Gastrocnemius medialis (tissue), 4 donors: ENCODE data around the gene ARG2. TPM values are rescaled to one million over a fixed set of nuclear protein-coding genes. Genes with fewer than 3 reads are reported as not detected.

Experiments used
- ATAC-seq, 2 donors: fragments of 150-250 bp; one replicate each; pipeline ENCODE4 v1.9.1; 2016
- DNase-seq, 2 donors: peaks; one replicate each; pipeline ENCODE4 v3.0.0-alpha.2; 2019
- H3K27ac ChIP-seq, 4 donors: fragments of 200-600 bp; sonication (generic); 1 replicate in 1 of 4; 2 replicates in 3 of 4; pipeline ENCODE4 v1.5.1; 2016 to 2018; ENCODE audit warnings: mild to moderate bottlenecking in 2 of 4, moderate library complexity in 1 of 4
- H3K27me3 ChIP-seq, 3 donors: fragments of 200-600 bp; sonication (generic) in 2 of 3; 1 replicate in 1 of 3; 2 replicates in 2 of 3; pipeline versions ENCODE4 v1.5.1 to v1.6.0; 2016 to 2019; ENCODE audit warnings: mild to moderate bottlenecking in 1 of 3, moderate library complexity in 1 of 3
- H3K36me3 ChIP-seq, 2 donors: fragments of 200-600 bp; sonication (generic) in 1 of 2; one replicate each; pipeline ENCODE4 v1.5.1; 2017 to 2018
- H3K4me1 ChIP-seq, 2 donors: fragments of 200-600 bp; sonication (generic) in 1 of 2; one replicate each; pipeline ENCODE4 v1.5.1; 2016 to 2017; ENCODE audit warnings: mild to moderate bottlenecking in 2 of 2
- H3K4me3 ChIP-seq, 4 donors: fragments of 200-600 bp; sonication (generic) in 3 of 4; 1 replicate in 1 of 4; 2 replicates in 3 of 4; pipeline ENCODE4 v1.5.1; 2016 to 2019; ENCODE audit warnings: mild to moderate bottlenecking in 2 of 4
- H3K9me3 ChIP-seq, 3 donors: fragments of 200-600 bp; sonication (generic) in 2 of 3; 1 replicate in 1 of 3; 2 replicates in 2 of 3; pipeline ENCODE4 v1.5.1; 2016 to 2019
- CTCF ChIP-seq, 5 experiments: fragments of 450-650 bp in 3 of 5; fragments of 200-600 bp in 2 of 5; sonication (generic) in 2 of 5; IDR thresholded peaks in 4 of 5; conservative IDR thresholded peaks in 1 of 5; 1 replicate in 4 of 5; 2 replicates in 1 of 5; pipeline ENCODE4 v1.5.1; 2016 to 2019; ENCODE audit warnings: antibody characterized with exemption in 5 of 5, mild to moderate bottlenecking in 3 of 5, moderate library complexity in 3 of 5
- POLR2A ChIP-seq, 2 donors: fragments of 450-650 bp; IDR thresholded peaks; one replicate each; pipeline ENCODE4 v1.6.1; 2017; ENCODE audit warnings: antibody characterized with exemption in 2 of 2, mild to moderate bottlenecking in 2 of 2, moderate library complexity in 2 of 2
- in situ Hi-C, 4 donors: fragments of 200-750 bp; cut with MboI; loops; one replicate each; pipeline versions ENCODE4 v1.15.0 to v1.8.0; 2017; ENCODE audit warnings: low sequenced_read_pairs in 4 of 4
- intact Hi-C: fragments of 100-400 bp; cut with DNase I; formaldehyde crosslinking; loops from one replicate; pipeline ENCODE4 v1.15.1; 2023; ENCODE audit warnings: low total_unique reads
- total RNA-seq, 4 donors: library from RNA; depleted of rRNA; stranded (reverse); fragments of >200 nt; gene quantifications; one replicate each; pipeline versions ENCODE4 v1.1.0 to v1.2.3, GENCODE V29; 2016

ARG2 gene
- total RNA-seq, 4 donors from 2014 or later = 4.0 to 662 (median 152) TPM

- H3K9me3 ChIP-seq = no peaks in the 10 kb centered on the region
- no peak overlapping the region for H3K4me3 ChIP-seq
- peaks cover 0 to 99% of the 10 kb centered on the region in 2 donors for H3K36me3 ChIP-seq
- peaks cover 5 to 8% of the 10 kb centered on the region in 2 donors for H3K4me1 ChIP-seq
- H3K27ac ChIP-seq = peak overlapping the region in 2 of 4 donors; percentile 21 to 48
- in situ Hi-C loops = no loop called here
- intact Hi-C loops = no loop called here
- DNase-seq = no peak
- no peak for TF ChIP-seq POLR2A (IDR thresholded peaks at IDR 0.05)
- TF ChIP-seq CTCF (IDR thresholded peaks at IDR 0.05 in 4 of 5, conservative IDR thresholded peaks at IDR 0.05 in 1 of 5) = no peak
- ATAC-seq = peak; percentile 38 to 56
- H3K27me3 ChIP-seq = no peaks in the 10 kb centered on the region
Measured at GRCh38 chr14:67653651-67654280, 34.0 kb downstream of the ARG2 start.

GRCh38 chr14:67663633-67664032 lies 43.9 kb downstream of the ARG2 start:
- no peak for ATAC-seq
- Histone ChIP-seq H3K27me3 (no peaks in the 10 kb centered on the region), H3K4me1 (peaks cover 5 to 6% of the 10 kb centered on the region in 2 donors), H3K9me3 (no peaks in the 10 kb centered on the region), H3K27ac (no peak overlapping the region), H3K36me3 (peaks cover 0 to 14% of the 10 kb centered on the region in 2 donors), H3K4me3 (no peak overlapping the region)
- in situ Hi-C loops = loop anchor here in 2 of 4 donors (10.0 kb wide), 1 partner anchor 49 kb away; the partner anchor contains the start of gene ARG2 (in 2 of the 2)
- intact Hi-C loops = no loop called here
- no peak for DNase-seq
- TF ChIP-seq CTCF (IDR thresholded peaks at IDR 0.05 in 4 of 5, conservative IDR thresholded peaks at IDR 0.05 in 1 of 5) (no peak), POLR2A (IDR thresholded peaks at IDR 0.05) (no peak)

DNA sequence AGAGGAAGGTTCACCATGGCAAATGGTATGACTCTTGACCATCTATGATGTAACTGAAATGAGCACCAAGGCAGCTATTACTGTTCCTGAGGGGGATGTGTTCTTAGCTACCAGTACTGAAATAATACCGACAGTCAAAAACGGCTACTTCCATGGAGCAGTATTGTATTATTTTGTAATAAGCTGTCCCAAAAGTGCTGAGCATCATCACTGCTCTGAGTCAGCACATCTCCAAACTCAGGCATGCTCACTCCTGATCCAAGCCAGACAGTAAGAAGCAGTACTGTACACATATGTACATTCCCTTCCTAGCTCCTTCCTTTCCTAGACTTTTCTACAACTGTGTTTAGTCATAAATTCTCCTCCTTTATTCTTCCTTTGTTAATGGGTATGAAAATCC lies 46.1 kb downstream of the ARG2 start:
- intact Hi-C loops = no loop called here
- TF ChIP-seq CTCF (IDR thresholded peaks at IDR 0.05 in 4 of 5, conservative IDR thresholded peaks at IDR 0.05 in 1 of 5) (no peak), POLR2A (IDR thresholded peaks at IDR 0.05) (no peak)
- Histone ChIP-seq H3K27me3 (no peaks in the 10 kb centered on the region), H3K27ac (no peak overlapping the region), H3K36me3 (no peaks in the 10 kb centered on the region), H3K4me1 (peaks cover 5 to 15% of the 10 kb centered on the region in 2 donors), H3K9me3 (no peaks in the 10 kb centered on the region), H3K4me3 (no peak overlapping the region)
- no peak for ATAC-seq
- DNase-seq = no peak
- in situ Hi-C loops = loop anchor here in 2 of 4 donors (10.0 kb wide), 1 partner anchor 51 kb away; the partner anchor contains the start of gene ARG2 (in 2 of the 2)

- no peaks in the 10 kb centered on the region for H3K36me3 ChIP-seq
- H3K4me1 ChIP-seq = peaks cover 13 to 25% of the 10 kb centered on the region in 2 donors
- DNase-seq (no peak), ATAC-seq (peak; percentile 66 to 82)
- no peak overlapping the region for H3K27ac ChIP-seq
- in situ Hi-C loops = loop anchor here in 2 of 4 donors (10.0 kb wide), 1 partner anchor 52 kb away; the partner anchor contains the start of gene ARG2 (in 2 of the 2)
- TF ChIP-seq CTCF (IDR thresholded peaks at IDR 0.05 in 4 of 5, conservative IDR thresholded peaks at IDR 0.05 in 1 of 5) (peak; percentile 41 to 68 (median 57)), POLR2A (IDR thresholded peaks at IDR 0.05) (no peak)
- H3K9me3 ChIP-seq = no peaks in the 10 kb centered on the region
- intact Hi-C loops = loop anchor here (1.0 kb wide), 1 partner anchor 48 kb away; the partner anchor contains the start of gene ARG2
- no peaks in the 10 kb centered on the region for H3K27me3 ChIP-seq
- no peak overlapping the region for H3K4me3 ChIP-seq
Measured at GRCh38 chr14:67666750-67667449, 47.2 kb downstream of the ARG2 start.
